Naive thymus-derived CD4-positive, alpha-beta T cell (primary cell): ENCODE data around the gene SLFN5. TPM values are rescaled to one million over a fixed set of nuclear protein-coding genes. Genes with fewer than 3 reads are reported as not detected.

ENCODE experiments used
- ATAC-seq: fragments of 150-1000 bp; cut with Tn5 transposase; 2 replicates; pipeline ENCODE4 v1.10.0; 2021; ENCODE audit warnings: mild to moderate bottlenecking, moderate library complexity
- CTCF ChIA-PET: fragments of 350-600 bp; sonication (Branson Sonifier 250); formaldehyde crosslinking; loops from one replicate; lab custom pipeline; 2021; ENCODE audit warnings: antibody characterized with exemption; lab: Charles Lee
- POLR2A ChIA-PET: fragments of 350-600 bp; sonication (Branson Sonifier 250); formaldehyde crosslinking; loops from one replicate; lab custom pipeline; 2021; ENCODE audit warnings: antibody characterized with exemption, inconsistent platforms; lab: Charles Lee
- DNase-seq, 9 donors: peaks; one replicate each; pipeline versions ENCODE4 v3.0.0 to v3.0.0-alpha.2; 2020 to 2022; ENCODE audit warnings: mixed read lengths in 1 of 9
- H3K27ac ChIP-seq: one replicate; pipeline ENCODE4 v1.7.0; 2013; ENCODE audit warnings: mild to moderate bottlenecking, low read depth, low read length, moderate library complexity
- H3K27me3 ChIP-seq, 2 donors: one replicate each; pipeline ENCODE4 v1.7.0; 2013; ENCODE audit warnings: low read length in 2 of 2, mild to moderate bottlenecking in 2 of 2, moderate library complexity in 2 of 2; ENCODE audit not compliant: control insufficient read depth in 2 of 2, insufficient read depth in 2 of 2
- H3K36me3 ChIP-seq, 3 experiments: 1 replicate in 2 of 3; 2 replicates in 1 of 3; pipeline ENCODE4 v1.7.0; 2013; ENCODE audit warnings: low read length in 3 of 3, mild to moderate bottlenecking in 3 of 3, moderate library complexity in 1 of 3; ENCODE audit not compliant: insufficient read depth in 3 of 3, control insufficient read depth in 2 of 3
- H3K4me1 ChIP-seq, 2 donors: one replicate each; pipeline ENCODE4 v1.7.0; 2013; ENCODE audit warnings: low read length in 2 of 2, mild to moderate bottlenecking in 2 of 2, moderate library complexity in 1 of 2; ENCODE audit not compliant: control insufficient read depth in 2 of 2, insufficient read depth in 2 of 2
- H3K4me3 ChIP-seq: 2 replicates; pipeline ENCODE4 v1.7.0; 2013; ENCODE audit warnings: mild to moderate bottlenecking, low read length
- H3K9me3 ChIP-seq, 3 experiments: 1 replicate in 2 of 3; 2 replicates in 1 of 3; pipeline ENCODE4 v1.7.0; 2013; ENCODE audit warnings: low read length in 3 of 3; ENCODE audit not compliant: control insufficient read depth in 2 of 3
- H3K27ac Mint-ChIP-seq, 9 donors: one replicate each; pipeline ENCODE4 v1.8.0; 2020 to 2022; ENCODE audit warnings: mixed read lengths in 9 of 9, mild to moderate bottlenecking in 8 of 9, moderate library complexity in 5 of 9, inconsistent platforms in 2 of 9
- H3K27me3 Mint-ChIP-seq, 5 donors: one replicate each; pipeline ENCODE4 v1.8.0; 2021 to 2022; ENCODE audit warnings: mixed read lengths in 5 of 5, mild to moderate bottlenecking in 1 of 5
- H3K36me3 Mint-ChIP-seq, 5 donors: one replicate each; pipeline ENCODE4 v1.8.0; 2020 to 2022; ENCODE audit warnings: mixed read lengths in 5 of 5, mild to moderate bottlenecking in 3 of 5, inconsistent platforms in 1 of 5
- H3K4me1 Mint-ChIP-seq, 7 donors: one replicate each; pipeline ENCODE4 v1.8.0; 2020 to 2022; ENCODE audit warnings: mixed read lengths in 7 of 7, mild to moderate bottlenecking in 3 of 7, inconsistent platforms in 1 of 7
- H3K4me3 Mint-ChIP-seq, 10 donors: one replicate each; pipeline ENCODE4 v1.8.0; 2020 to 2022; ENCODE audit warnings: mild to moderate bottlenecking in 10 of 10, mixed read lengths in 10 of 10, moderate library complexity in 6 of 10, inconsistent platforms in 2 of 10
- H3K9me3 Mint-ChIP-seq, 11 donors: one replicate each; pipeline ENCODE4 v1.8.0; 2020 to 2022; ENCODE audit warnings: mixed read lengths in 11 of 11, mild to moderate bottlenecking in 4 of 11, inconsistent platforms in 1 of 11, moderate library complexity in 1 of 11
- intact Hi-C, 2 donors: fragments of 100-400 bp; cut with micrococcal nuclease; formaldehyde crosslinking; loops; one replicate each; pipeline ENCODE4 v1.15.1; 2023
- polyA plus RNA-seq, 2 donors: library from polyadenylated mRNA; unstranded; fragments of 300-500 nt; fragmentation: Illumina TruSeq; gene quantifications; one replicate each; pipeline ENCODE4 v1.2.3, GENCODE V29; 2021
- total RNA-seq, 6 experiments: library from RNA in 5 of 6; stranded (reverse) in 5 of 6; gene quantifications; 1 replicate in 5 of 6; 2 replicates in 1 of 6; pipeline ENCODE4 v1.2.3 and lab custom pipeline; 2021 to 2026

Gene SLFN5
- total and polyA plus RNA-seq, 7 experiments from 2014 or later = 80.0 to 199 (median 133) TPM

- Histone ChIP-seq H3K4me1 (peaks cover 25 to 66% of the 10 kb centered on the region in 2 donors), H3K4me3 (no peak overlapping the region), H3K27ac (peak overlapping the region; percentile 44), H3K27me3 (no peaks in the 10 kb centered on the region), H3K36me3 (peaks cover 0 to 27% (median 10%) of the 10 kb centered on the region in 3 experiments), H3K9me3 (no peaks in the 10 kb centered on the region)
- DNase-seq (no peak), ATAC-seq (peak; percentile 70)
- Mint-ChIP-seq H3K27ac (peak overlapping the region in 8 of 9 donors; percentile 77 to 100 (median 92)), H3K36me3 (peaks cover 15 to 67% (median 45%) of the 10 kb centered on the region in 5 donors), H3K4me1 (peaks cover 46 to 94% (median 87%) of the 10 kb centered on the region in 7 donors), H3K9me3 (peaks cover 0 to 3% (median 0%) of the 10 kb centered on the region in 11 donors), H3K4me3 (peak overlapping the region in 9 of 10 donors; percentile 14 to 62 (median 45)), H3K27me3 (no peaks in the 10 kb centered on the region)
- CTCF ChIA-PET = interaction anchor here (0.7 kb wide), 1 partner anchor 199 kb away, joined by 4 read pairs; no protein-coding TSS in a partner anchor
- POLR2A ChIA-PET = interaction anchor here (0.6 to 1.3 kb wide), 9 partner anchors 9 to 234 kb away, joined by 3 to 7 read pairs (median 4); partner anchors contain the start of gene SLFN5
- intact Hi-C loops = no loop called here
These were observed 9.8 kb downstream of the SLFN5 start for GRCh38 chr17:35252651-35253050.

DNA sequence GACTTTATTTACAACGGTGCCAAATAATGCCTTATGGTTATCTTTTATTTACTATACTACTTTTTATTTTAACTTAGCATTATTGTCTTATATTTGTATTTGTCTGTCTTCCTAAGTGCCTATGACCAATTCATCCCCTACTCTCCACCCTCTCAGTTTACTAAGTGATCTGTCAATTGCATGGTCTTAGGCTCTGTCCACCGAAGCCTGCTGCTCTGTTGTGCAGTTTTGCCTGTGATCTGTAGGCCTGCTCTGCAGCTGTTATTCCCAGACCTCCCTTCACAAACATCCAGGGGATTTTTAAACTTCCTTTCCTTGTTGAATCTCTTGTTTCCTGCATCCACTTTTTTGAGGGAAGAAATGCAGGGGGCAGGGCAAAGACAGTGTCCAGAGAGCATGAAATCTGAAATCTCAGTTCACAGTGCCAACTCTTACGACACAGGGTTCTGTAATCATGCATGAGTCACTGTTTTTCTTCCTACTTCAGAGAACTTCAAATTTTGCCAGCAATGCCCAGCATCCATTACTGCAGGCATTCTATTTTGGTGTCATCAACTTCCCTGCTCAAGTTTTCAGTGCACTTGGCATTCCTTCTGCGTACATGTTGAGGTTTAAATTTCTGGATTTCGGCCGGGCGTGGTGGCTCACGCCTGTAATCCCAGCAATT lies 11.4 kb downstream of the SLFN5 start:
- Mint-ChIP-seq H3K9me3 (peaks cover 0 to 2% (median 0%) of the 10 kb centered on the region in 11 donors), H3K36me3 (peaks cover 12 to 71% (median 46%) of the 10 kb centered on the region in 5 donors), H3K27ac (peak overlapping the region; percentile 2 to 100 (median 88)), H3K4me1 (peaks cover 46 to 94% (median 87%) of the 10 kb centered on the region in 7 donors), H3K4me3 (peak overlapping the region in 9 of 10 donors; percentile 26 to 71 (median 62)), H3K27me3 (no peaks in the 10 kb centered on the region)
- Histone ChIP-seq H3K4me1 (peaks cover 33 to 66% of the 10 kb centered on the region in 2 donors), H3K27me3 (no peaks in the 10 kb centered on the region), H3K4me3 (no peak overlapping the region), H3K27ac (peak overlapping the region; percentile 28), H3K9me3 (no peaks in the 10 kb centered on the region), H3K36me3 (peaks cover 9 to 27% (median 10%) of the 10 kb centered on the region in 3 experiments)
- ATAC-seq (peak; percentile 72), DNase-seq (no peak)
- ChIA-PET CTCF (no interaction called here), POLR2A (interaction anchor here (0.6 to 1.4 kb wide), 3 partner anchors 9 to 102 kb away, joined by 3 to 4 read pairs (median 4); no protein-coding TSS in a partner anchor)
- intact Hi-C loops = loop anchor here in 1 of 2 donors (1.0 kb wide), 1 partner anchor 10 kb away; no protein-coding TSS in a partner anchor

- peak overlapping the region; percentile 42 for H3K27ac ChIP-seq
- no peak overlapping the region for H3K4me3 ChIP-seq
- H3K4me1 ChIP-seq = peaks cover 44 to 66% of the 10 kb centered on the region in 2 donors
- intact Hi-C loops = no loop called here
- H3K27ac Mint-ChIP-seq = peak overlapping the region in 8 of 9 donors; percentile 24 to 100 (median 80)
- ATAC-seq (no peak), DNase-seq (no peak)
- ChIA-PET CTCF (no interaction called here), POLR2A (interaction anchor here (0.6 to 4.4 kb wide), 3 partner anchors 9 to 274 kb away, joined by 3 to 20 read pairs (median 3); no protein-coding TSS in a partner anchor)
- no peaks in the 10 kb centered on the region for H3K9me3 ChIP-seq
- peak overlapping the region in 8 of 10 donors; percentile 5 to 59 (median 21) for H3K4me3 Mint-ChIP-seq
- no peaks in the 10 kb centered on the region for H3K27me3 ChIP-seq
- peaks cover 11 to 30% (median 18%) of the 10 kb centered on the region in 3 experiments for H3K36me3 ChIP-seq
- peaks cover 47 to 94% (median 88%) of the 10 kb centered on the region in 7 donors for H3K4me1 Mint-ChIP-seq
- H3K27me3 Mint-ChIP-seq = no peaks in the 10 kb centered on the region
- peaks cover 0 to 1% (median 0%) of the 10 kb centered on the region in 11 donors for H3K9me3 Mint-ChIP-seq
- H3K36me3 Mint-ChIP-seq = peaks cover 7 to 71% (median 44%) of the 10 kb centered on the region in 5 donors
These were observed 12.4 kb downstream of the SLFN5 start for GRCh38 chr17:35255316-35255715.

- Mint-ChIP-seq H3K27ac (peak overlapping the region in 8 of 9 donors; percentile 75 to 100 (median 85)), H3K4me3 (peak overlapping the region in 6 of 10 donors; percentile 25 to 58 (median 46)), H3K27me3 (no peaks in the 10 kb centered on the region), H3K9me3 (no peaks in the 10 kb centered on the region), H3K36me3 (peaks cover 7 to 65% (median 44%) of the 10 kb centered on the region in 5 donors), H3K4me1 (peaks cover 47 to 91% (median 83%) of the 10 kb centered on the region in 7 donors)
- H3K9me3 ChIP-seq = no peaks in the 10 kb centered on the region
- H3K27me3 ChIP-seq = no peaks in the 10 kb centered on the region
- peak in 1 of 9 donors; percentile 30 for DNase-seq
- H3K36me3 ChIP-seq = peaks cover 15 to 33% (median 28%) of the 10 kb centered on the region in 3 experiments
- intact Hi-C loops = loop anchor here in 1 of 2 donors (2.0 kb wide), 1 partner anchor 28 kb away; no protein-coding TSS in a partner anchor
- ATAC-seq = peak; percentile 34
- no peak overlapping the region for H3K4me3 ChIP-seq
- ChIA-PET POLR2A (interaction anchor here (0.6 to 4.5 kb wide), 11 partner anchors 11 to 315 kb away, joined by 3 to 28 read pairs (median 4); partner anchors contain the start of genes NLE1 and SLFN5), CTCF (interaction anchor here (0.6 to 1.9 kb wide), 3 partner anchors 10 to 303 kb away, joined by 3 to 9 read pairs (median 6); no protein-coding TSS in a partner anchor)
- peak overlapping the region; percentile 14 for H3K27ac ChIP-seq
- H3K4me1 ChIP-seq = peaks cover 44 to 63% of the 10 kb centered on the region in 2 donors
These were observed 13.8 kb downstream of the SLFN5 start for GRCh38 chr17:35256629-35257028.

GRCh38 chr17:35257208-35257659 lies 14.4 kb downstream of the SLFN5 start:
- peaks cover 47 to 85% (median 77%) of the 10 kb centered on the region in 7 donors for H3K4me1 Mint-ChIP-seq
- H3K27me3 Mint-ChIP-seq = no peaks in the 10 kb centered on the region
- Histone ChIP-seq H3K4me1 (peaks cover 44 to 59% of the 10 kb centered on the region in 2 donors), H3K4me3 (no peak overlapping the region), H3K27me3 (no peaks in the 10 kb centered on the region), H3K9me3 (no peaks in the 10 kb centered on the region), H3K36me3 (peaks cover 15 to 39% (median 33%) of the 10 kb centered on the region in 3 experiments), H3K27ac (peak overlapping the region; percentile 1)
- intact Hi-C loops = loop anchor here in 1 of 2 donors (2.0 kb wide), 1 partner anchor 28 kb away; no protein-coding TSS in a partner anchor
- POLR2A ChIA-PET = interaction anchor here (0.6 to 4.5 kb wide), 14 partner anchors 10 to 314 kb away, joined by 3 to 28 read pairs (median 4); partner anchors contain the start of genes NLE1 and SLFN5
- CTCF ChIA-PET = interaction anchor here (0.6 to 1.9 kb wide), 4 partner anchors 9 to 302 kb away, joined by 3 to 9 read pairs (median 4); no protein-coding TSS in a partner anchor
- H3K27ac Mint-ChIP-seq = peak overlapping the region in 8 of 9 donors; percentile 75 to 100 (median 86)
- DNase-seq = no peak
- peak overlapping the region in 5 of 10 donors; percentile 25 to 58 (median 45) for H3K4me3 Mint-ChIP-seq
- H3K36me3 Mint-ChIP-seq = peaks cover 7 to 65% (median 44%) of the 10 kb centered on the region in 5 donors
- H3K9me3 Mint-ChIP-seq = no peaks in the 10 kb centered on the region
- no peak for ATAC-seq

- peaks cover 7 to 68% (median 54%) of the 10 kb centered on the region in 5 donors for H3K36me3 Mint-ChIP-seq
- ATAC-seq = no peak
- CTCF ChIA-PET = no interaction called here
These were observed 16.1 kb downstream of the SLFN5 start for GRCh38 chr17:35259001-35259400.

More at GRCh38 chr17:35259001-35259400, 16.1 kb downstream of the SLFN5 start:
- peak overlapping the region in 8 of 9 donors; percentile 49 to 100 (median 74) for H3K27ac Mint-ChIP-seq
- H3K4me1 Mint-ChIP-seq = peaks cover 44 to 85% (median 73%) of the 10 kb centered on the region in 7 donors
- DNase-seq = no peak
- Histone ChIP-seq H3K36me3 (peaks cover 16 to 56% (median 44%) of the 10 kb centered on the region in 3 experiments), H3K4me1 (peaks cover 41 to 54% of the 10 kb centered on the region in 2 donors), H3K27me3 (no peaks in the 10 kb centered on the region), H3K4me3 (no peak overlapping the region), H3K9me3 (no peaks in the 10 kb centered on the region), H3K27ac (no peak overlapping the region)
- H3K9me3 Mint-ChIP-seq = no peaks in the 10 kb centered on the region
- POLR2A ChIA-PET = interaction anchor here (0.7 to 4.5 kb wide), 6 partner anchors 8 to 165 kb away, joined by 3 to 28 read pairs (median 8); partner anchors contain the start of gene SLFN5
- H3K4me3 Mint-ChIP-seq = peak overlapping the region in 3 of 10 donors; percentile 30 to 47 (median 45)
- intact Hi-C loops = no loop called here
- H3K27me3 Mint-ChIP-seq = no peaks in the 10 kb centered on the region
